AG04450 (cell line): ENCODE measurements around the gene DHRS9. TPM values are rescaled to one million over a fixed set of nuclear protein-coding genes. Genes with fewer than 3 reads are reported as not detected.

ENCODE experiments used
- CTCF ChIA-PET: fragments of 300-600, 350-600 bp; formaldehyde crosslinking; extraction: SDS; loops from one replicate; lab custom pipeline; 2022; ENCODE audit warnings: antibody characterized with exemption, inconsistent platforms; lab: Charles Lee
- POLR2A ChIA-PET: fragments of 350-600 bp; formaldehyde crosslinking; extraction: SDS; loops from one replicate; lab custom pipeline; 2021; ENCODE audit warnings: antibody characterized with exemption, inconsistent platforms; lab: Yijun Ruan, JAX
- DNase-seq: peaks from one replicate; pipeline ENCODE4 v3.0.0-alpha.2; 2011; ENCODE audit warnings: low read depth, low spot score
- H3K27ac ChIP-seq: one replicate; pipeline ENCODE4 v1.5.1; 2012; ENCODE audit warnings: low read depth, low read length, control low read depth
- H3K27me3 ChIP-seq: one replicate; pipeline ENCODE4 v1.6.0; 2012; ENCODE audit warnings: low read length; ENCODE audit not compliant: control insufficient read depth, insufficient read depth
- H3K4me3 ChIP-seq: 2 replicates; pipeline ENCODE4 v1.5.1; 2011; ENCODE audit warnings: mild to moderate bottlenecking, low read depth, low read length, control low read depth
- H3K9me3 ChIP-seq: 2 replicates; pipeline ENCODE4 v1.5.1; 2012; ENCODE audit warnings: low read length; ENCODE audit not compliant: control insufficient read depth, insufficient read depth
- polyA plus RNA-seq: library from polyadenylated mRNA; depleted of rRNA; stranded (reverse); fragments of >200 nt; gene quantifications from 2 replicates; pipeline ENCODE4 v1.2.3, GENCODE V29; 2011
- TF ChIP-seq, protein P1 (sequence below): IDR thresholded peaks from 2 replicates; pipeline ENCODE4 v1.5.1; 2011; ENCODE audit warnings: low read depth, low read length, control low read depth, inconsistent platforms

Gene DHRS9
- polyA plus RNA-seq, 1 experiment, result not detected

DNA sequence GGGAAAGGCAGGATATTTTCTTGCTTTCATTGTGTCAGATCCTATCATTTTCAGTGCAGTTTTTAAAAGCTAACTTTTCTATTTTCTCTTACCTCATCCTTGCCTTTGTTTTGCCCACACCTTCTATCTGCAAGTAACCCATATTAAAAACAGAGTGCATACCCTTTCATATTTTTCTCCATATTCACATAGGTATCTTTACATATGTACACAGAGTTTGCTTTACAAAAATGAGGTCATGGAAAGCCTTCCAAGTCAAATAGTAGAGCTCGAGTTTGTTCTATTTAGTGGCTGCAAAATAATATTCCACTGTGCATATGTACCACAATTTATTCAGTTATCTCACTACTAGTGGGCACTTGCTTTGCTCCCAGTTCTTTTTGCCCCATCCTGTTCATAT is 3.9 kb upstream of the DHRS9 start:
- TF ChIP-seq, protein P1, sequence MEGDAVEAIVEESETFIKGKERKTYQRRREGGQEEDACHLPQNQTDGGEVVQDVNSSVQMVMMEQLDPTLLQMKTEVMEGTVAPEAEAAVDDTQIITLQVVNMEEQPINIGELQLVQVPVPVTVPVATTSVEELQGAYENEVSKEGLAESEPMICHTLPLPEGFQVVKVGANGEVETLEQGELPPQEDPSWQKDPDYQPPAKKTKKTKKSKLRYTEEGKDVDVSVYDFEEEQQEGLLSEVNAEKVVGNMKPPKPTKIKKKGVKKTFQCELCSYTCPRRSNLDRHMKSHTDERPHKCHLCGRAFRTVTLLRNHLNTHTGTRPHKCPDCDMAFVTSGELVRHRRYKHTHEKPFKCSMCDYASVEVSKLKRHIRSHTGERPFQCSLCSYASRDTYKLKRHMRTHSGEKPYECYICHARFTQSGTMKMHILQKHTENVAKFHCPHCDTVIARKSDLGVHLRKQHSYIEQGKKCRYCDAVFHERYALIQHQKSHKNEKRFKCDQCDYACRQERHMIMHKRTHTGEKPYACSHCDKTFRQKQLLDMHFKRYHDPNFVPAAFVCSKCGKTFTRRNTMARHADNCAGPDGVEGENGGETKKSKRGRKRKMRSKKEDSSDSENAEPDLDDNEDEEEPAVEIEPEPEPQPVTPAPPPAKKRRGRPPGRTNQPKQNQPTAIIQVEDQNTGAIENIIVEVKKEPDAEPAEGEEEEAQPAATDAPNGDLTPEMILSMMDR, result no peak
- H3K4me3 ChIP-seq, result no peak overlapping the region
- H3K27me3 ChIP-seq, result no peaks in the 10 kb centered on the region
- POLR2A ChIA-PET, result no interaction called here
- H3K9me3 ChIP-seq, result no peaks in the 10 kb centered on the region
- CTCF ChIA-PET, result interaction anchor here (0.8 to 1.2 kb wide), 2 partner anchors 44 to 66 kb away, joined by 3 to 4 read pairs; no protein-coding TSS in a partner anchor
- no peak for DNase-seq
- no peak overlapping the region for H3K27ac ChIP-seq

DNA sequence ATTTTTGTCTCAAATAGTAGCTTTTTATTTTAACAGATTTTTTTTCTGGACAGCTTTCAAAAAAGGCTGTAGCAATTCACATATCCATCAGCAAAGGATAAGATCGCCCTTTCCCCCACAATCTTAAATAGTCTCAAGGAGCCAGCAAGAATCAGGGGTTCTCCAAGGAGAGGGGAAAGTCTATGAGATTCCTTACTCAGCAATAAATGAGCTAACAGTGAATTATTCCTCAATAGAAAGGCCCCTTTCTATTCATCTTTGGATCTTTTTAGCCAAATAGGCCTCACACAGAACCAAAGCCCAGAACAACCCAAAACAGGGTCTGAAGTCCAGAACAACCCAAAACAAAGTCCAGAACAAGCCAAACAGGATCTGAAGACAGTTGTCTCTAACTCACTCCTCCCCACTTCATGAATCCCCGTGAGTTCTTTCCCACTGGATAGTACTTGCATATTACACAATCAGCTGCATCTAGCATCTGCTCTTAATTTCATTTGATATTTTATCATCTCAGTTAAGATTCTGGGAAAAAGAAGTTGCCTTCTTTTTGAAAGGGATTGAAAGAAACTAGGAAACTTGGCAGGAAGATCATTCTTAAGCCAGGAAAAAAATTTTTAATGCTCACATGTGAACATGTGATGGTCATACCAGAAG is 3.4 kb upstream of the DHRS9 start:
- ChIA-PET CTCF (interaction anchor here (1.2 kb wide), 1 partner anchor 43 kb away, joined by 4 read pairs; no protein-coding TSS in a partner anchor), POLR2A (no interaction called here)
- TF ChIP-seq, protein P1, result no peak
- no peaks in the 10 kb centered on the region for H3K27me3 ChIP-seq
- no peaks in the 10 kb centered on the region for H3K9me3 ChIP-seq
- no peak overlapping the region for H3K4me3 ChIP-seq
- H3K27ac ChIP-seq, result no peak overlapping the region
- no peak for DNase-seq

DNA sequence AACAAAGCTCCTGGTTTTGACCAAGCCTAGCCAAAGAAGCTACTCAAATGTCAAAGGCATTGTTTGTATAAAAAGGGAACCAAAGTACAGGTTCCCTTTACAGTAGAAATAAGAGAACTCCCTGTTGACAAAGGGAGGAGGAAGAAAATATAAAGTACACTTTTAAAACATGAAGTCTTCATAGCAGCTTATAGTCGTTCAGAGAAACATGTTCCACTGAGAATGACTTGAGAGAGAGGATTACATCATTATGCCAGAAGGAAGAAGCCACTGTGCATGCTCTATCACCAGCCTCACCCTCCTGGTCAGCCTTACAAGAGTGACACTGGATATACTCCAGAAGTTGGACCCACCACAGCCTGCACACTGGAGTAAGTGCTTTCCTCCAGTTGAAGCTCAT is 2.5 kb upstream of the DHRS9 start:
- TF ChIP-seq, protein P1, result no peak
- no peaks in the 10 kb centered on the region for H3K27me3 ChIP-seq
- H3K4me3 ChIP-seq, result no peak overlapping the region
- DNase-seq, result no peak
- ChIA-PET CTCF (no interaction called here), POLR2A (no interaction called here)
- no peaks in the 10 kb centered on the region for H3K9me3 ChIP-seq
- H3K27ac ChIP-seq, result no peak overlapping the region

GRCh38 chr2:169069833-169070232 is 470 bp downstream of the DHRS9 start:
- no peak overlapping the region for H3K4me3 ChIP-seq
- H3K9me3 ChIP-seq, result no peaks in the 10 kb centered on the region
- TF ChIP-seq, protein P1, result no peak
- DNase-seq, result no peak
- no peaks in the 10 kb centered on the region for H3K27me3 ChIP-seq
- ChIA-PET CTCF (no interaction called here), POLR2A (no interaction called here)
- H3K27ac ChIP-seq, result no peak overlapping the region

DNA sequence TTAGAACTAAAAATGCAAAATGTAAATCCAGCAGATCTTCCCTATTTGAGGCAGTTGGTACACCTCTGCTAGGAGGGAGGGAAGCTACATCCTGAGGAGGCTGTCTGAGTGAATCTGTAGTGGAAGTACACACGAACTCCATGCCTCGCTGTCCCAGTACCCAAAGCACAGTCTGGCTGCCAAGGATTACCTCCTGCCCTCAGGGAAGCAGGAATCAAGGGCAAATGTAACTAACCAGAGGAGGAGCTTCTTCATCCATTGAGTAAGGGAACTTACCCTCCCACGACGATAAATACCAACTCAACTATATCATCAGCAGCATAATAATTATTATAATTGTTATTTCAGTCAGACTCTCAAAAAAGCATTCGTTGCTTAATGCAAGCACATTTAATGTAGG is 2.1 kb downstream of the DHRS9 start:
- CTCF ChIA-PET, result no interaction called here
- Histone ChIP-seq H3K4me3 (no peak overlapping the region), H3K27me3 (no peaks in the 10 kb centered on the region), H3K27ac (no peak overlapping the region), H3K9me3 (no peaks in the 10 kb centered on the region)
- TF ChIP-seq, protein P1, result no peak
- POLR2A ChIA-PET, result no interaction called here
- no peak for DNase-seq
